ENCODE results near the gene DKKL1. TPM values are rescaled to one million over a fixed set of nuclear protein-coding genes. Genes with fewer than 3 reads are reported as not detected.

The DKKL1 gene
- total RNA-seq, 1 experiment from 2014 or later = 0.95 TPM

GRCh38 chr19:49327878-49328544 is 35.7 kb upstream of the DKKL1 start:
- intact Hi-C loops (cut with micrococcal nuclease; ENCODE audit: unreplicated experiment) (no loop called here), in situ Hi-C loops (cut with HindIII; ENCODE audit: low pct_unique_long_range_greater_than_20kb, low sequenced_read_pairs) (no loop called here)
- H3K27me3 ChIP-seq (ENCODE audit: control insufficient read depth, insufficient read depth, low read length) = no peaks in the 10 kb centered on the region
- no peak for ATAC-seq
- ChIA-PET POLR2A (interaction anchor here (0.6 kb wide), 2 partner anchors 23 to 130 kb away, joined by 3 read pairs; no protein-coding TSS in a partner anchor), CTCF (interaction anchor here (0.6 kb wide), 2 partner anchors 23 to 909 kb away, joined by 4 to 10 read pairs; no protein-coding TSS in a partner anchor)
- H3K9me3 ChIP-seq (ENCODE audit: control insufficient read depth, insufficient read depth, low read depth, low read length) = no peaks in the 10 kb centered on the region
- no peak for TF ChIP-seq SIN3A (IDR thresholded peaks at IDR 0.05; ENCODE audit: borderline replicate concordance, insufficient read depth, low read depth, low read length)
- TF ChIP-seq TCF7L2 (IDR thresholded peaks at IDR 0.05; ENCODE audit: low read depth, low read length) = no peak
- TF ChIP-seq POLR2AphosphoS5 (IDR thresholded peaks at IDR 0.05; ENCODE audit: low read depth, low read length) = no peak
- no peak for TF ChIP-seq REST (IDR thresholded peaks at IDR 0.05; ENCODE audit: insufficient read depth in 1 of 2, low read depth in 2 of 2, low read length in 1 of 2)
- peak; percentile 83 for TF ChIP-seq CTCF (IDR thresholded peaks at IDR 0.05)
- no TSS peak for BruUV-seq (replicated peaks)
- H3K27ac ChIP-seq (ENCODE audit: low read length) = no peak overlapping the region
- no peaks in the 10 kb centered on the region for H3K4me1 ChIP-seq (ENCODE audit: control insufficient read depth, insufficient read depth, low read length)
- no peak overlapping the region for H3K4me3 ChIP-seq (ENCODE audit: low read depth in 2 of 2, low read length in 2 of 2)
- no peak for DNase-seq (ENCODE audit: low read depth, low spot score)
- no peaks in the 10 kb centered on the region for H3K36me3 ChIP-seq (ENCODE audit: control insufficient read depth, insufficient read depth, low read length)

GRCh38 chr19:49328741-49329140 is 34.9 kb upstream of the DKKL1 start:
- intact Hi-C loops (cut with micrococcal nuclease; ENCODE audit: unreplicated experiment) = no loop called here
- CTCF ChIA-PET = no interaction called here
- POLR2A ChIA-PET = no interaction called here

More at GRCh38 chr19:49328741-49329140, 34.9 kb upstream of the DKKL1 start:
- Histone ChIP-seq H3K36me3 (ENCODE audit: control insufficient read depth, insufficient read depth, low read length) (no peaks in the 10 kb centered on the region), H3K4me3 (ENCODE audit: low read depth in 2 of 2, low read length in 2 of 2) (no peak overlapping the region), H3K4me1 (ENCODE audit: control insufficient read depth, insufficient read depth, low read length) (no peaks in the 10 kb centered on the region), H3K27ac (ENCODE audit: low read length) (no peak overlapping the region), H3K27me3 (ENCODE audit: control insufficient read depth, insufficient read depth, low read length) (no peaks in the 10 kb centered on the region), H3K9me3 (ENCODE audit: control insufficient read depth, insufficient read depth, low read depth, low read length) (no peaks in the 10 kb centered on the region)
- no TSS peak for BruUV-seq (replicated peaks)
- ATAC-seq = no peak
- TF ChIP-seq SIN3A (IDR thresholded peaks at IDR 0.05; ENCODE audit: borderline replicate concordance, insufficient read depth, low read depth, low read length) = no peak
- TF ChIP-seq CTCF (IDR thresholded peaks at IDR 0.05) = no peak
- no peak for TF ChIP-seq REST (IDR thresholded peaks at IDR 0.05; ENCODE audit: insufficient read depth in 1 of 2, low read depth in 2 of 2, low read length in 1 of 2)
- no peak for TF ChIP-seq TCF7L2 (IDR thresholded peaks at IDR 0.05; ENCODE audit: low read depth, low read length)
- TF ChIP-seq POLR2AphosphoS5 (IDR thresholded peaks at IDR 0.05; ENCODE audit: low read depth, low read length) = no peak
- in situ Hi-C loops (cut with HindIII; ENCODE audit: low pct_unique_long_range_greater_than_20kb, low sequenced_read_pairs) = no loop called here
- no peak for DNase-seq (ENCODE audit: low read depth, low spot score)

All from Panc1 (cell line).